GM21390 (cell line): ENCODE measurements around the gene KSR2.
"Not testable (repeated sequence)": the region's sequence is repeated elsewhere in the genome, so short reads cannot be mapped to it uniquely, and the experiment has no call there.

Experiments used
- ATAC-seq: cut with Tn5 transposase; IDR thresholded peaks from one replicate; pipeline ENCODE4 v1.9.1; 2021; ENCODE audit not compliant: unreplicated experiment

The KSR2 gene

DNA sequence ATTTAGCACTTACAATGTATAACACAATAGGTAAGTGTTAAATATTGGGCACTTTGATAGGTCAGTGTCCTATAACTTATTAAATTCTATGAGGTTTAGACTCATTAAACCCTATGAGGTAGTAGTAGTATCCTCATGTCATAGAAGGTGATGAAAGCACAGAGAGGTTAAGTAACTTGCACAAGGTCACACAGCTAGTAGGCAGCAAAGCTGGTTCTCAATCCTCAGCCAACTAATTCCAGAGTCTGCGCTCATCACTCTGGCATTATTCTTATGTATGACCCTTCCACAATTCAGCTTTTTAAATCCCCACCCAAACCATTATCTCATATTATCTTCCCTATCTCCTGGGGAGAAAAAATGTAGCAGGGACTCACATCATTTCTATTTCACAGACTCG, 141.1 kb downstream of the KSR2 start:
- ATAC-seq, result no peak

DNA sequence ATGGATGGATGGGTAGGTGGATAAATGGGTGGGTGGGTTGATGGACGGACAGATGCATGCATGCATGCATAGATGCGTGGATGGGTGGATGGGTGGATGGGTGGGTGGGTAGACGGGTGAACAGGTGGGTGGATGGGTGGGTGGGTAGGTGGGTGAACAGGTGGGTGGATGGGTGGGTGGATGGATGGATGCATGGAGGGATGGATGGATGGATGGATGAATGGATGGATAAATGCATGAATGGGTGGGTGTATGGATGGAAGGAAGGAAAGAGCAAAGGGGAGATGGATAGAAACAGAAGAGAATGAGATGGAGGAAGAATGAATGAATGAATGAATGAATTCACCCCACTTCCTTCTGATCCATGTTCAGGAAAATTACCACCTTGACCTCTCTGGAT, 143.0 kb downstream of the KSR2 start:
- ATAC-seq, result no peak

DNA sequence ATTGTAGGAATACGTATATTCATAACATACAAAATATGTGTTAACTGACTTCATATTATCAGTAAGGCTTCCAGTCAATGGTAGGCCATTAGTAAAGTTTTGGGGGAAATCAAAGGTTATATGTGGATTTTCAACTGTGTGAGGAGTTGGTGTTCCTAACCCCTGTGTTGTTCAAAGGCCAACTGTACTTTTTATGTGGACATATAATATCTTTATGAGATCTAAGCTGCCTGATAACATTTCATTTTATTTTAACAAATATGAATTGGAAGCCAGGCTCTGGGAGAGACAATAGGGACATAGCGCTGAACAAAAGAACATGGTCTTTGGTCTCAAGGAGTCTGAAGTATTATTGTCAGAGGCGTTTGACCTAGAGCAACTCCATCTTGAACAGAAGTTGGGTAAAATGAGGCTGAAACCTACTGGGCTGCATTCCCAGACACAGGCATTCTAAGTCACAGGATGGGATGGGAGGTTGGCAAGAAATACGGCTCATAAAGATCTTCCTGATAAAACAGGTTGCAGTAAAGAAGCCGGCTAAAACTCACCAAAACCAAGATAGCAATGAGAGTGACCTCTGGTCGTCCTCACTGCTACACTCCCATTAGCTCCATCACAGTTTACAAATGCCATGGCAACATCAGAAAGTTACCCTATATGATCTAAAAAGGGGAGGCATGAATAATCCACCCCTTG, 147.2 kb downstream of the KSR2 start:
- no peak for ATAC-seq

DNA sequence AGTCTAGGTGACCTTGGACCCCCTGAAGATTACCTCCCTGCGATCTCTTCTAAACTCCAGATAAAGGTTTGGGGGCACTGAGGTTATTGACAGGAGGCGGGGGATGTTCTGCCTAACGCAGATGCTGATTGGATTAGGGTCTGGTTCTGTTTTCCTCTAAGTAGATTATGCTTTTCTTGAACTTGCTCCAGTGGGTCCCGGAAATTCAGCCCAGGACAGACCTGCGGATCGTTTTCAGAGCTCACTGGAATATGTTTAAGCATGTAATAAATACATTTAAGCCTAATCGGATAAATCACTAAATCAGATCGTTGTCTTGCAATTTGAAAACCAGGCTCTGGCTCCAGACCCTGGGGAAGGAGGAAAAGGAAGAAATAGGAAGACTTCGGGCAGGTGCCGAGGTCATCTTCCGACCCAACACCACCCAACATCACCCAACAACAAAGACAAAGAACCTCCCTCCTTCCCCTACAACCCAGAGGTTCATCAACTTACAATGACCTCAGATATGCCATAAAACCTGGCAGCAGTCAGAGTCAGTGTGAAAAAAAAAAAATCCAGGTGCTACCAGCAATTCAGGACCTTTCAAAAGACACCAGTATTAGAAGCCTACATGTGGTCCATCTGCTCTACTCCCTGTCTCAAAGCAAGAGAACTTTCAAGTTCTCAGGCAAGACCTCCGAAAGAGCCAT, 148.4 kb downstream of the KSR2 start:
- ATAC-seq, result no peak

DNA sequence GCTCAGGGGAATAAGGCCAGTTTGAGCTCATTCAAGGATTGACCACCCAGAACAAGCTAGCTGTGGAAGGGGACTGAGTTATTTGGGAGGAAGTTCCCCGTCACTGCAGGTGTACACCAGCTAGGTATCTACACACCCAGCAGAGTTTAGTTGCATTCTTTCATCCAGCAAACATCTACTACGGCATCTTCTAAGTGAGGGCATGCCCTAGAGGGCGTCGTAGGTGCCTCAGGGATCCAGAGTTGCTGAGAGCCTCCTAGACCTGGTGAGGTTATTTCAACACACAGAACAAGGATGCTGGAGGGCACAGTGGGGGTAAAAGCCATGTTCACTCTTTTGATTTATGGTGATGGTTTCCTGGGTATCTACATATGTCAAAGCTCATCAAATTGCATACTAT, 149.6 kb downstream of the KSR2 start:
- no peak for ATAC-seq

DNA sequence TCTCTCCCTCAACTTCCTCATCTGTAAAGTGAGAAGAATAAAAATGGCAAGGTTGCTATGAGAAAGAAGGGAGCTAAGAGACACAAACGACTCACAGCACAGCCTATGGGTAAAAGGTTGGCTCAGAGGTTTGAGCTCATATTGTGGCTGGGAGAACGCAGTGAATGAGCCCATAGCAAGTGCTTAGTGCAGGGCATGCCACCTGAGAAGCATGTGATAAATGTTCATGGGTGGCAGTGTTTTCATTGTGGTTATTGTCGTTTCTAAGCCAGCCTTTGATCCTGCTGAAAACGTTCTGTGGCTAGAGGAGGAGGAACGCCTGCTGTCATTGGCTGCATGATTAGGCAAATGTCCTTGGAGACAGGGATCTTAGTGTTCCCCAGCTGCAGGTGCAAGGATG, 150.4 kb downstream of the KSR2 start:
- no peak for ATAC-seq

DNA sequence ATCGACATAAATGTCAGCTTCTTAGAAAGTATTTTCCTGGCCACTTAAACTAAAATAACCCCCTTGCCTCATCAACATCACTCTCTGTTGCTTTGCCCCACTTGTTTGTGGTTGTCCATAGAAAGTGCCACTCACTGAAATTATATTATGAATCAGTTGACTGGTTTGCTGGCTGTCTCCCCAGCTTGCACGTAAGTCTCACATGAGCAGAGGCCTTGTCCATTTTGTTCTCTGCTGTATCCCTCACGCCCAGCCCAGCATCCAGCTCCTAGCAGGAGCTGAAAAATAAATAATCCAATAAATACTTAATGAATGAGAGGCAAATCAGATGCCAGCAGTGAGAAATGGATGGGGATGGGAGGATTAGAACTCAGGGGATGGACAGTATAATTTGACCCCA, 159.3 kb downstream of the KSR2 start:
- no peak for ATAC-seq

DNA sequence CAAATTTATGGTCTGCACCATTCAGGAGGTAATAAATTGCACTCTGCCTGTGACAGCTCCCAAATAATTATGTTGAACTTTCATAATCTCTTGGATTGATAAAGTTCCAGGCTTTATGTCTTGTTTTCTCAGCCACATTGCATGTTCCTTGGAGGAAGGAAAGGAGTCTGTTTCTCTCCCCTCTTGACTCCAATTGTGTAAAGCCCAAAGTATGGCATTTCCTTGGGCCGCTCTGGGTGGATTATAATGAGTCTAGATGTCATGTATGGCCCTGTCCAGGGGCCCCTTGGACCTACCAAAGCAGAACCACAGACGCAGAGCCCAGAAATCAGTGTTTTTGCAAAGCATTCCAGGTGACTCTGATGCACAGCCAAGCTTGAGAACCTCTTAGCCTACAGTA, 160.8 kb downstream of the KSR2 start:
- no peak for ATAC-seq

DNA sequence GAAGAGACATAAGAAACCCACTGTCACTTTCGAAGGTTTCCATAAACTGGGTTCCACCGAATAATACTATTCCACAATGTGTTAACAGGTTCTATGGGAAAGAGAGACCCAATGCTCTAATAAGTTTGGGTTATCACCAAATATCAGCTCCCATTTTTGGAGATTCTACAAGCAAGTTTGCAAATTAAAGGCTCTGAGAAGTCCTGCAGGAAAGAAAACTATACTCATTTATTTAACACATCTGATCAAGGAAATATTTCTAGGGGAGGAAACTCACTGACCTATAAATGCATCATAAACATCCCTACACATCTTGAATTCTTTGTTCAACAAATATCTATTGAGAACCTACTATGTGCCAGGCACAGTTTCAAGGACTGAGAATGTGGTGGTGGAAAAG, 161.4 kb downstream of the KSR2 start:
- no peak for ATAC-seq

DNA sequence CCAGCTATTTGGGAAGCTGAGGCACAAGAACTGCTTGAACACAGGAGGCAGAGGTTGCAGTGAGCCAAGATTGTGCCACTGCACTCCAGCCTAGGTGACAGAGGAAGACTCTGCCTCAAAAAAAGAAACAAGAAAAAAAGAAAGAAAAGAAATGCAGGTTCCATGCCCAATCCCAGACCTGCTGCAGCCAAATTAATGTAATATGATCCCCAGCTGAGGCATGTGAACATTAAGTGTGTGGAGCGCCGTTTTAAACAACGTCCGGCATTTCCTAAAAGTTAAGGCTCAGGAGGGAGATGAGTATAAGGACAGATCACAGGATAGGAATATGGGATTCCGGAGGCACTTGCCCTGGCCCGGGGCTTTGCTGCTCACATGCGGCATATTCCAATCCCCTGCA, 162.9 kb downstream of the KSR2 start:
- no peak for ATAC-seq

DNA sequence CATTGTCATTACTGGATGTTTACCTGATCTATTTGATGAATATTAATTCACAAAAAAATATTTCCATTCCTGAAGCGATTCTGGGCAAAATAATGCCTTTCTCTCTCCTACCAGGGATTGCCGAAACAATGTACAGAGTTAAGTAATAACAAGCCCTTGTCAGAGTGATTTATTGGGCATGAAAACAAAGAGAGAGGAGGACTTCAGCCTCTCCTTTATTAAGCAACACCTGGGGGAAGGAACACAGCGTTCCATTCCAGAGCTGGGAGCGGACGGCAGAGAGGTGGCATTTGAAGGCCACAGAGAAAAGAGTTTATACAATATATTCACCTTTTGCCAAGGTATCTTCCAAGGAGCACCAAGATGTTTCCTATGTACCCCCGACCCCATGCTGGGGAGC, 165.8 kb downstream of the KSR2 start:
- no peak for ATAC-seq

DNA sequence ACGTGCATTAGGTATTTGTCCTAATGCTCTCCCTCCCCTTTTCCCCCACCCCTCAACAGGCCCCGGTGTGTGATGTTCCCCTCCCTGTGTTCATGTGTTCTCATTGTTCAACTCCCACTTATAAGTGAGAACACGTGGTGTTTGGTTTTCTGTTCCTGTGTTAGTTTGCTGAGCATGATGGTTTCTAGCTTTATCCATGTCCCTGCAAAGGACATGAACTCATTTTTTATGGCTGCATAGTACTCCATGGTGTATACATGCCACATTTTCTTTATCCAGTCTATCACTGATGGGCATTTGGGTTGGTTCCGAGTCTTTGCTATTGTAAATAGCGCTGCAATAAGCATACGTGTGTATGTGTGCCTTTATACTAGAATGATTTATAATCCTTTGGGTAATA, 168.1 kb downstream of the KSR2 start:
- not testable (repeated sequence) for ATAC-seq

DNA sequence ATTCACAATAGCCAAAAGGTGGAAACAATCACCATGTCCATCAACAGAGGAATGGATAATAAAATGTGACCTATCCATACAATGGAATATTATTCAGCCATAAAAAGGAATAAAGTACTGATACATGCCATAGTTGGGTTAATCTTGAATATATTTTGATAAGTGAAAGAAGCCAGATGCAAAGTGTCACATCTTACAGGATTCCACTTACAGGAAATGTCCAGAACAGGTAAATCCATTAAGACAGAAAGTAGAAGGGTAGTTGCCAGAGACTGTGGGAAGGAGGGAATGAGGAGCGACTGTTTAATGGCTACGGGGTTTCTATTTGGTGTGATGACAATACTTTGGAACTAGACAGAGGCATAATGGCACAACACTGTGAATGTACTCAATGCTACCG, 171.6 kb downstream of the KSR2 start:
- no peak for ATAC-seq

DNA sequence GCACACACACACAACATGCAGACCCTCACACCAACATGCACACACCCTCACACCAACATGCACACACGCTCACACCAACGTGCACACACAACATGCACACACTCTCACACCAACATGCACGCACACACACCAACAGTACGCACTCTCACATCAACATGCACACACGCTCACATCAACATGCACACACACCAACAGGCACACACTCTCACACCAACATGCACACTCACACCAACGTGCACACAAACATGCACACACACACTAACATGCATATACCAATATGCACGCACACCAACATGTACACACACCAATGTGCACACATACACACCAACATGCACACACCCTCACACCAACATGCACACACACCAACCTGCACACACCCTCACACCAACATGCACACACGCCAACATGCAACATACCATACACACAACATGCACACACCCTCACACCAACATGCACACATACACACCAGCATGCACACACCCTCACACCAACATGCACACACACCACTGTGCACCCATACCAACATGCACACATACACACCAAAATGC, 175.8 kb downstream of the KSR2 start:
- ATAC-seq, result no peak

DNA sequence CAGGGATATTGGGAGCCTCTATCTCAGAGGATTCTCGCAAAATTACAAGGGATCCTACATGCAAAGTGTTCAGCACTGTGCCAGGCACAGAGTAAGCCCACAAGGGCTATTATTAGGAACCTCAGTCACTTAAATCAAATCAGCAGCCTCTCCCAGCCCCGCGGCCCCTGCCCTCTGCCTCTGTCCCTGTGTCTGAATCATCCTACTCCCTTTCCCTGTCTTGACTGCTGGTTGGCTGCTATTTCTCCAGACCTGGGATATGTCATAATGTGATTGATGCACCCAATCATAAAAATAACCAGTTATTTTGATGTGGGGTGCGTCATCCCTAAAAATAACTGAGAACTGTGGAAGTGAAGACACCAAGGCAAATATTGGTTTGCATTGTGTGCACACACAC, 176.3 kb downstream of the KSR2 start:
- ATAC-seq, result no peak

DNA sequence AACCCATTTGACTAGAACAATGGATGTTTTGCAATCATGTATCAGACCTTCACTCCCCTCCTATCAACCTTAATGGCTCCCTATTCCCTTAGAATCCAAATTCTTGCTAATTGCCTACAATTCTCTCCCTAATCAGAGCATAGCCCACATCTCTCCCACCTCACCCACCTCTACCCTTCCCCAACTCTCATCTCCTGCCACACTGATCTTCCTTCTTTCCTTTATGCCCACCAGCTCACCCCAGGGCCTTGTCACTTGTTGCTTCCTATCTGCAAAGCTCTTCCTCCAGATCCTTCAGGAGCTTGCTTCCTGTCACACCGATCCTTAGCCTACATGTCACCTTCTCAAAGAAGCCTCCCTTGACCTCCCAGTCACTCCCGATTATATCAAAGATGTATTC, 177.8 kb downstream of the KSR2 start:
- no peak for ATAC-seq

DNA sequence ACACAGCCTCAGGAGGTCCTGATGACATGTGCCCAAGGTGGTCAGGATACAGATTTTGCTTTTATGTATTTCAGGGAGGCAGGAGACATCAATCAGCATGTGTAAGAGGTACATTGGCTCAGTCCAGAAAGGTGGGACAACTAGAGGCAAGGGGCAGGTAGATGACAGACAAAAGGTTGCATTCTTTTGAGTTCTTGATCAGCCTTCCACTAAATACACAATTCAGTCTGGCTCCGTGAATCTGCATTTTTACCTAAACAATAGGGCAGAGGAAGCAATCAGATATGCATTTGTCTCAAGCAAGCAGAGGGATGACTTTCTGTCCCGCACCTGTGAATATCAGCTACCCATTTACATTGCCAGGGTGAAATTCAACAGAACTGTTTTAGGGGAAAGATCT, 178.6 kb downstream of the KSR2 start:
- ATAC-seq, result no peak

DNA sequence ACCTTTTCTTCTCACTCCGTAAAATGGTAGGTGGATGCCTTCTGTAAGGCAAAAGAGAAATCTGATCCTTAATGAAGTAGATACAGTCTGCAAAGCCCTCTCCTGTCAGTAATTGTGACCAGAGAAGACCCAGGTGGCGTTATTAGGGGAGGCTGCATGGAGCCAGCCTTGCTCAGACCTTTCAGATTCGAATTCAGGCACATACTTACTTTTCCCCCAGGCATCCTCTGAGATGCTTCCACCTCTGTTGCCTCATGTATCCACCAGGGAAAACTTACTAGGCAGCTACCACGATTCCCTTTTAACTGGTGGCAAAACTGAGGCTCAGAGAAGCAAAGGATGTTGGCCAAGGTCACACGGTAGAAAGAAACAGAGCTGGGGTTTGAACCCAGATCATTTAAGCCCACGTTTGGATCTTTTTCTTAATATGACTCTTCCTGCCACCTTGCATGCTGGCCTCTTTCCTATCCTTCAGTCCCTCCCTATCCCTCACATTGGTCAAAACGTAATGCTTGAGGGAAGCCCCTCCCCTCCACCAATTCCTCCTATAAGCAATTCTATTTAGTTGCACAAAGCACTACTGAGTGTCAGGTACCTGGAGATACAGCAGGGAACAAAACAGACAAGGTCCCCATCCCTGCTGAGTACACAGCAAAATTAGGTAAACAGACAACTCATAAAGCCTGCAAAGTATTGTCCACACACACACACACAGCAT, 179.4 kb downstream of the KSR2 start:
- no peak for ATAC-seq

DNA sequence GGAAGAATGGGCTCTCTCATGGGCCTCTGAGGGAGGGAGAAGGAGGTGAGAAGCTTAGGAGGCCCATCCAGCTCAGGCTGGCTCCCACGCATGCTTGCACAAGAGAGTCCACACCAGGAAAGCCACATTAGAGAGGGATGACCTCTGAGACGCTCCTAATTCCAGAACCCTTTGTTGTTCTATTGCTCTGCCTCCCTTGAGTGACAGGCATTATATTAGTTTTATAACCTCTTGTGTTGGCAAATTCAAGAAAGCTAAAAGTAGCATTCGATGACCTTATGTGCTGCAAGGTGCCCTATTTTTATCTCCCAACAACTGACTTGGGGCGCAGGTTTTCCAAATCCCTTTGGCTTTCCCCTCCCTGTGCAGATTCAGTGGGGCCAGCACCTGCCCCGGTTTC, 190.1 kb downstream of the KSR2 start:
- ATAC-seq, result no peak

DNA sequence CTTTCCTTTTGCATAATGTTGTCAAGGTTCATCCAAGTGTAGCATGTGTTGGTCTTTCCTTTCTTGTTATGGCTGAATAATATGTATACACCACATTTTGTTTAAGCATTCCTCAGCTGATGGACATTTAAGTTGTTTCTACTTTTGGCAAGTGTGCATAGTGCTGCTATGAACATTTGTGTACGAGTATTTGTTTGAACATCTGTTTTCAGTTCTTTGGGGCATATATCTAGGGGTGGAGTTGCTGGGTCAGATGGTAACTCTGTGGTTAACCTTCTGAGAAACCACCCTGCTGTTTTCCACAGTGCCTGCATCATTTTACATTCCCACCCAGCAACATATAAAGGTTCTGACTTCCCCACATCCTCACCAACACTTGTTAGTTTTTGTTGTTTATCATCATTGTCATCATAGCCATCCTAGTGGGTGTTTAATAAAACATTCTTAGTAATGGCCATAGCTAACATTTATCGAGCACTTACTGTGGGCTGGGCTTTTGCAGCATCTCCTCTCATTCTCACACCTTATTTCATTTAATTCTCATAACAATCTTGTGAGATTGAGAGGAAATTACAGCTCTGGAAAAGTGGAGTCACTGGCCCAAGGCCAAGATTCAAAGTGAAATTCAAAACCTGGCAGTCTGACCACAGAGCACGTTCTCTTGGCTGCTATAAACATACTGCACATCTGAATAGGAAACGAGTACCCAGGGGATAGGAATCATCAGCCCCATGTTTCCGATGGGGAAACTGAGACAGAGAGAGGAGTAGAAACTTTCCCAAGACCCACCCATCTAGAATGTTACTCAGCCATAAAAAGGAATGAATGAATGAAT, 193.6 kb downstream of the KSR2 start:
- no peak for ATAC-seq

DNA sequence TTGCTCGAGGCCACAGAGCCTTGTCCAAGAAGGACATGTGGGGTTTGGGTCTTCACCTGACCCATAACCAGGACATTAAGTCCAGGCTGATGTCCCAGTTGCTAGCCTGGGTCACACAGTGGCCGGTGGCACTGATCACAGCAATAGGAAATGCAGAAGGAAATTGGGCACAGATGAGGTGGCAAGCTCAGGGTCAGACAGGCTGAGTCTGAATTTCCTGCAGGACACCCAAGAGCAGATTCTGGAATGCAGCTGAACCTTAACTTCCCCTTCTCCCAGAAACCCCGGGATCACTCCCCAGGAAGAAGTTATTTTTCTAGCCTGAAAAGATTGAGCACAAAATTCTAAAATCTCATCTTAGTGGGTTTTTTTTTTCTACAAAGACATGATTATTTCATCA, 199.9 kb downstream of the KSR2 start:
- ATAC-seq, result no peak
